Measurements from ENCODE around the gene SLC44A5. TPM values are rescaled to one million over a fixed set of nuclear protein-coding genes. Genes with fewer than 3 reads are reported as not detected.

The SLC44A5 gene
- total and polyA plus RNA-seq, 10 of the 15 experiments (the other 5 are each of a cell fraction or from before 2014, with no cell fraction given), result 0.04 to 1.3 TPM; not detected in 8

DNA sequence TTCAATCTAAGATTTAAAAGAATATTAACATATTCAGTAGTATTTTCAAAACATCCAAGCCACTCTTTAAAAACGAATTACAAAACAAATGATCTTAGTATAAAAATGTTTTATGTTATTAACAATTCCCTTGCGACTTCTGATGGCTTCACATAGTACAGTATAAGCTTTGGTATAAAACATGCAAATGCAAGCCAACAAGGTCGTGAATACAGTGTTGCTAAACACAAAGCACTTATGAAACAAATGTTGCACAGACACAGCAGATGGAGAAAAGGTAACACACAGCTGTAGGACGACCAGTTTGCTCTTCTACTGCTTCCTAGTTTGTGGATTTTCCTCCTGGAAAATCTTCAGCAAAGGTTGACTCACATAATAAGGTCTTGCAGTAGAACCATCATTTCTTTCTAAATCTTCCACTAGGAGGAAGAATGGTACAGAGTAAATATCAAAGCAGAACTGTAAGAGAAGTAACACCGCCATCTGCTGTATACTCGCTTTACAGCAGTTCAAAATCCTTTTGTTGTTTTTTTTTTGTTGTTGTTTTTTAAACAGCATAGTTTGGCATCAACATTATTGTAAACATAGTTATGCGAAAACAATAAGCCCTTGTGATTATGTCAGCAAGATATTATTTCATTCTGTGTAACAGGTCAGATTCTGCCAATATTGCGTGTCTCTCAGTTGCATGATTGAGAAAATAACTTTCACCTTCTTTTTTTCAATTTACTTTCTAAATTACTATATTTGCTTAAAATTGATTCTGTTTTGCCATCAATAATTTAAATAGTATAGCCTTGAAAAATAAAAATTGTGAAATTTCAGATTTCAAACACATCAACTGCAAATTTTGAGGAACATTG lies 407.3 kb downstream of the SLC44A5 start (continued):
- TF ChIP-seq, protein P1, sequence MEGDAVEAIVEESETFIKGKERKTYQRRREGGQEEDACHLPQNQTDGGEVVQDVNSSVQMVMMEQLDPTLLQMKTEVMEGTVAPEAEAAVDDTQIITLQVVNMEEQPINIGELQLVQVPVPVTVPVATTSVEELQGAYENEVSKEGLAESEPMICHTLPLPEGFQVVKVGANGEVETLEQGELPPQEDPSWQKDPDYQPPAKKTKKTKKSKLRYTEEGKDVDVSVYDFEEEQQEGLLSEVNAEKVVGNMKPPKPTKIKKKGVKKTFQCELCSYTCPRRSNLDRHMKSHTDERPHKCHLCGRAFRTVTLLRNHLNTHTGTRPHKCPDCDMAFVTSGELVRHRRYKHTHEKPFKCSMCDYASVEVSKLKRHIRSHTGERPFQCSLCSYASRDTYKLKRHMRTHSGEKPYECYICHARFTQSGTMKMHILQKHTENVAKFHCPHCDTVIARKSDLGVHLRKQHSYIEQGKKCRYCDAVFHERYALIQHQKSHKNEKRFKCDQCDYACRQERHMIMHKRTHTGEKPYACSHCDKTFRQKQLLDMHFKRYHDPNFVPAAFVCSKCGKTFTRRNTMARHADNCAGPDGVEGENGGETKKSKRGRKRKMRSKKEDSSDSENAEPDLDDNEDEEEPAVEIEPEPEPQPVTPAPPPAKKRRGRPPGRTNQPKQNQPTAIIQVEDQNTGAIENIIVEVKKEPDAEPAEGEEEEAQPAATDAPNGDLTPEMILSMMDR (IDR thresholded peaks at IDR 0.05 in 2 of 3, conservative IDR thresholded peaks at IDR 0.05 in 1 of 3; ENCODE audit: control insufficient read depth in 2 of 3, extremely low read depth in 1 of 3, insufficient read depth in 1 of 3, low read depth in 3 of 3, low read length in 3 of 3), result peak; percentile 62 to 75 (median 74)
- no peak for TF ChIP-seq MTA3 (IDR thresholded peaks at IDR 0.05; ENCODE audit: borderline replicate concordance, low read length)

DNA sequence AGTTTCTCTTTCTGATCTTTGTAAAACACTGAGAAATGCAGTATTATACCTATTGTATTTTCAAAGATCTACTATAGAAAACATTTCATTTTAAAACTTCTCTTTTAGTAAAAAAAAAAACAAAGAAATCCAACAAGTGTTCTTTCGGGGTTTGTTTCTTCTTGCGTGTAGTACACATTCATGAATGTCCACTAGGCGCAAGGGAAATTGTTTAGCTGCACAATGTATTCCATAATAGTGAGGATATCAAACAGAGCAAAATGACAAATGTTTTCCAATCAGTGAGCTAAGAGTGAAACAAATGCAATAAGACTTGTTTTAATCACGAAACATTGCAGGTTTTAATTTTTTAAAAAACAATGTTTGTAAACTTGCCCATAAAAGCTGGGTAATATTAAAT lies 408.2 kb downstream of the SLC44A5 start:
- TF ChIP-seq, protein P2, sequence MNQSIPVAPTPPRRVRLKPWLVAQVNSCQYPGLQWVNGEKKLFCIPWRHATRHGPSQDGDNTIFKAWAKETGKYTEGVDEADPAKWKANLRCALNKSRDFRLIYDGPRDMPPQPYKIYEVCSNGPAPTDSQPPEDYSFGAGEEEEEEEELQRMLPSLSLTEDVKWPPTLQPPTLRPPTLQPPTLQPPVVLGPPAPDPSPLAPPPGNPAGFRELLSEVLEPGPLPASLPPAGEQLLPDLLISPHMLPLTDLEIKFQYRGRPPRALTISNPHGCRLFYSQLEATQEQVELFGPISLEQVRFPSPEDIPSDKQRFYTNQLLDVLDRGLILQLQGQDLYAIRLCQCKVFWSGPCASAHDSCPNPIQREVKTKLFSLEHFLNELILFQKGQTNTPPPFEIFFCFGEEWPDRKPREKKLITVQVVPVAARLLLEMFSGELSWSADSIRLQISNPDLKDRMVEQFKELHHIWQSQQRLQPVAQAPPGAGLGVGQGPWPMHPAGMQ (IDR thresholded peaks at IDR 0.05; ENCODE audit: borderline replicate concordance), result no peak
- TF ChIP-seq, protein P3, sequence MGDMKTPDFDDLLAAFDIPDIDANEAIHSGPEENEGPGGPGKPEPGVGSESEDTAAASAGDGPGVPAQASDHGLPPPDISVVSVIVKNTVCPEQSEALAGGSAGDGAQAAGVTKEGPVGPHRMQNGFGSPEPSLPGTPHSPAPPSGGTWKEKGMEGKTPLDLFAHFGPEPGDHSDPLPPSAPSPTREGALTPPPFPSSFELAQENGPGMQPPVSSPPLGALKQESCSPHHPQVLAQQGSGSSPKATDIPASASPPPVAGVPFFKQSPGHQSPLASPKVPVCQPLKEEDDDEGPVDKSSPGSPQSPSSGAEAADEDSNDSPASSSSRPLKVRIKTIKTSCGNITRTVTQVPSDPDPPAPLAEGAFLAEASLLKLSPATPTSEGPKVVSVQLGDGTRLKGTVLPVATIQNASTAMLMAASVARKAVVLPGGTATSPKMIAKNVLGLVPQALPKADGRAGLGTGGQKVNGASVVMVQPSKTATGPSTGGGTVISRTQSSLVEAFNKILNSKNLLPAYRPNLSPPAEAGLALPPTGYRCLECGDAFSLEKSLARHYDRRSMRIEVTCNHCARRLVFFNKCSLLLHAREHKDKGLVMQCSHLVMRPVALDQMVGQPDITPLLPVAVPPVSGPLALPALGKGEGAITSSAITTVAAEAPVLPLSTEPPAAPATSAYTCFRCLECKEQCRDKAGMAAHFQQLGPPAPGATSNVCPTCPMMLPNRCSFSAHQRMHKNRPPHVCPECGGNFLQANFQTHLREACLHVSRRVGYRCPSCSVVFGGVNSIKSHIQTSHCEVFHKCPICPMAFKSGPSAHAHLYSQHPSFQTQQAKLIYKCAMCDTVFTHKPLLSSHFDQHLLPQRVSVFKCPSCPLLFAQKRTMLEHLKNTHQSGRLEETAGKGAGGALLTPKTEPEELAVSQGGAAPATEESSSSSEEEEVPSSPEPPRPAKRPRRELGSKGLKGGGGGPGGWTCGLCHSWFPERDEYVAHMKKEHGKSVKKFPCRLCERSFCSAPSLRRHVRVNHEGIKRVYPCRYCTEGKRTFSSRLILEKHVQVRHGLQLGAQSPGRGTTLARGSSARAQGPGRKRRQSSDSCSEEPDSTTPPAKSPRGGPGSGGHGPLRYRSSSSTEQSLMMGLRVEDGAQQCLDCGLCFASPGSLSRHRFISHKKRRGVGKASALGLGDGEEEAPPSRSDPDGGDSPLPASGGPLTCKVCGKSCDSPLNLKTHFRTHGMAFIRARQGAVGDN (IDR thresholded peaks at IDR 0.05), result no peak
- TF ChIP-seq MEF2A (IDR thresholded peaks at IDR 0.05; ENCODE audit: insufficient read depth, low read depth, low read length), result no peak
- SMC1A ChIA-PET (ENCODE audit: uncharacterized antibody, unreplicated experiment), result interaction anchor here (0.6 to 4.6 kb wide), 13 partner anchors 17 to 699 kb away, joined by 3 to 49 read pairs (median 3); partner anchors contain the start of genes CRYZ and TYW3
- Histone ChIP-seq H2AFZ (ENCODE audit: control insufficient read depth, low read depth, low read length) (no peak overlapping the region), H3K36me3 (ENCODE audit: control insufficient read depth in 2 of 2, insufficient read depth in 2 of 2, low read length in 1 of 2) (no peaks in the 10 kb centered on the region), H3K27ac (ENCODE audit: control insufficient read depth, insufficient read depth) (no peak overlapping the region), H3K79me2 (ENCODE audit: control insufficient read depth, insufficient read depth, low read length) (no peaks in the 10 kb centered on the region), H4K20me1 (ENCODE audit: control insufficient read depth, insufficient read depth) (no peaks in the 10 kb centered on the region), H3K4me3 (no peak overlapping the region), H3K9ac (ENCODE audit: control insufficient read depth, insufficient read depth, low read length) (no peak overlapping the region), H3K4me2 (ENCODE audit: control insufficient read depth, insufficient read depth) (no peak overlapping the region), H3K4me1 (ENCODE audit: control insufficient read depth, insufficient read depth, low read length) (no peaks in the 10 kb centered on the region), H3K27me3 (replicated peaks in 1 of 2; ENCODE audit: control insufficient read depth in 2 of 2, insufficient read depth in 2 of 2, low read length in 1 of 2) (no peaks in the 10 kb centered on the region; a peak in 1 of 4 replicates), H3K9me3 (replicated peaks; ENCODE audit: control insufficient read depth, insufficient read depth, low read length) (no peaks in the 10 kb centered on the region)
- FAIRE-seq, result no peak
- CTCF ChIA-PET, result interaction anchor here (0.6 to 5.3 kb wide), 13 partner anchors 8 to 484 kb away, joined by 3 to 68 read pairs (median 4); no protein-coding TSS in a partner anchor
- intact Hi-C loops (cut with micrococcal nuclease; ENCODE audit: unreplicated experiment) (loop anchor here (1.0 kb wide), 1 partner anchor 430 kb away; no protein-coding TSS in a partner anchor), in situ Hi-C loops (cut with MboI) (no loop called here)
- DNase-seq (ENCODE audit: low read depth, low spot score), result no peak
- 80% methylated on average over 4 of the region's 4 CpGs for WGBS (ENCODE audit: insufficient coverage, insufficient replicate concordance, low lambda C conversion rate, missing lambda C conversion rate)
- BruUV-seq (replicated peaks), result no TSS peak
- RAD21 ChIA-PET (ENCODE audit: unreplicated experiment), result interaction anchor here (1.0 to 4.1 kb wide), 6 partner anchors 378 to 435 kb away, joined by 4 to 44 read pairs (median 4); no protein-coding TSS in a partner anchor
- POLR2A ChIA-PET, result no interaction called here
- no peak for ATAC-seq

Measured in GM12878 (cell line).